Muscle layer of duodenum (tissue), 2 donors: ENCODE results near the gene SLMAP.
A peak's percentile ranks its signal among the peaks of the same experiment; 100 is the strongest.

ENCODE experiments used
- H3K27ac ChIP-seq: one replicate; pipeline ENCODE4 v1.7.0; 2013; ENCODE audit warnings: mild to moderate bottlenecking, low read length
- H3K27me3 ChIP-seq: one replicate; pipeline ENCODE4 v1.7.0; 2013; ENCODE audit warnings: low read depth, mild to moderate bottlenecking, control low read depth, low read length
- H3K36me3 ChIP-seq, 2 donors: one replicate each; pipeline ENCODE4 v1.7.0; 2013; ENCODE audit warnings: low read length in 2 of 2, control low read depth in 1 of 2, mild to moderate bottlenecking in 1 of 2; ENCODE audit not compliant: insufficient read depth in 2 of 2, control insufficient read depth in 1 of 2
- H3K4me1 ChIP-seq, 2 donors: one replicate each; pipeline ENCODE4 v1.7.0; 2013; ENCODE audit warnings: low read length in 2 of 2, mild to moderate bottlenecking in 2 of 2, control low read depth in 1 of 2, moderate library complexity in 1 of 2; ENCODE audit not compliant: insufficient read depth in 2 of 2, control insufficient read depth in 1 of 2
- H3K4me3 ChIP-seq, 2 donors: one replicate each; pipeline ENCODE4 v1.7.0; 2013; ENCODE audit warnings: low read length in 2 of 2, low read depth in 1 of 2, mild to moderate bottlenecking in 1 of 2
- H3K9me3 ChIP-seq, 2 donors: one replicate each; pipeline ENCODE4 v1.7.0; 2013; ENCODE audit warnings: low read length in 2 of 2, control low read depth in 1 of 2, mild to moderate bottlenecking in 1 of 2; ENCODE audit not compliant: control insufficient read depth in 1 of 2
- donor health status: healthy.

The SLMAP gene

GRCh38 chr3:57755741-57756527, at the start of gene SLMAP:
TSS of gene SLMAP (plus strand) at chr3:57756309. CDS start at chr3:57757652, 1,343 bp downstream.
- Histone ChIP-seq H3K27ac (peak within 1 kb of the TSS; percentile 89), H3K9me3 (no peaks in the 10 kb centered on the region), H3K4me1 (peaks cover 6 to 29% of the 10 kb centered on the region in 2 donors), H3K36me3 (no peaks in the 10 kb centered on the region), H3K27me3 (no peaks in the 10 kb centered on the region), H3K4me3 (peak within 1 kb of the TSS; percentile 80 to 95)

GRCh38 chr3:57706462-57706861, 49.6 kb upstream of the SLMAP start:
- H3K4me1 ChIP-seq = no peaks in the 10 kb centered on the region
- H3K4me3 ChIP-seq = no peak overlapping the region
- H3K9me3 ChIP-seq = no peaks in the 10 kb centered on the region
- H3K27me3 ChIP-seq = no peaks in the 10 kb centered on the region
- H3K36me3 ChIP-seq = no peaks in the 10 kb centered on the region
- H3K27ac ChIP-seq = no peak overlapping the region

GRCh38 chr3:57709031-57709430, 47.1 kb upstream of the SLMAP start:
- no peaks in the 10 kb centered on the region for H3K9me3 ChIP-seq
- H3K27ac ChIP-seq = peak overlapping the region; percentile 43
- no peak overlapping the region for H3K4me3 ChIP-seq
- H3K27me3 ChIP-seq = no peaks in the 10 kb centered on the region
- no peaks in the 10 kb centered on the region for H3K4me1 ChIP-seq
- no peaks in the 10 kb centered on the region for H3K36me3 ChIP-seq

- H3K27ac ChIP-seq = peak overlapping the region; percentile 43
- H3K27me3 ChIP-seq = no peaks in the 10 kb centered on the region
- H3K4me1 ChIP-seq = no peaks in the 10 kb centered on the region
- no peak overlapping the region for H3K4me3 ChIP-seq
- H3K36me3 ChIP-seq = no peaks in the 10 kb centered on the region
- H3K9me3 ChIP-seq = no peaks in the 10 kb centered on the region
Measured at GRCh38 chr3:57709559-57709958, 46.5 kb upstream of the SLMAP start.

GRCh38 chr3:57715686-57716085, 40.4 kb upstream of the SLMAP start:
- Histone ChIP-seq H3K4me1 (no peaks in the 10 kb centered on the region), H3K4me3 (no peak overlapping the region), H3K27me3 (no peaks in the 10 kb centered on the region), H3K27ac (no peak overlapping the region), H3K9me3 (no peaks in the 10 kb centered on the region), H3K36me3 (no peaks in the 10 kb centered on the region)

- H3K4me3 ChIP-seq = no peak overlapping the region
- no peaks in the 10 kb centered on the region for H3K4me1 ChIP-seq
- no peak overlapping the region for H3K27ac ChIP-seq
- H3K27me3 ChIP-seq = no peaks in the 10 kb centered on the region
- H3K36me3 ChIP-seq = no peaks in the 10 kb centered on the region
- H3K9me3 ChIP-seq = no peaks in the 10 kb centered on the region
Measured at GRCh38 chr3:57717205-57717868, 38.8 kb upstream of the SLMAP start.

GRCh38 chr3:57718118-57718517, 38.0 kb upstream of the SLMAP start:
- H3K4me1 ChIP-seq = no peaks in the 10 kb centered on the region
- H3K4me3 ChIP-seq = no peak overlapping the region
- H3K36me3 ChIP-seq = no peaks in the 10 kb centered on the region
- no peaks in the 10 kb centered on the region for H3K9me3 ChIP-seq
- H3K27ac ChIP-seq = no peak overlapping the region
- H3K27me3 ChIP-seq = no peaks in the 10 kb centered on the region

- no peaks in the 10 kb centered on the region for H3K27me3 ChIP-seq
- no peaks in the 10 kb centered on the region for H3K9me3 ChIP-seq
- no peaks in the 10 kb centered on the region for H3K4me1 ChIP-seq
- H3K36me3 ChIP-seq = no peaks in the 10 kb centered on the region
- H3K4me3 ChIP-seq = no peak overlapping the region
- no peak overlapping the region for H3K27ac ChIP-seq
Measured at GRCh38 chr3:57726397-57726796, 29.7 kb upstream of the SLMAP start.

GRCh38 chr3:57727106-57727505, 29.0 kb upstream of the SLMAP start:
- Histone ChIP-seq H3K4me1 (no peaks in the 10 kb centered on the region), H3K36me3 (no peaks in the 10 kb centered on the region), H3K27ac (no peak overlapping the region), H3K4me3 (no peak overlapping the region), H3K27me3 (no peaks in the 10 kb centered on the region), H3K9me3 (no peaks in the 10 kb centered on the region)

GRCh38 chr3:57729334-57730045, 26.6 kb upstream of the SLMAP start:
- no peaks in the 10 kb centered on the region for H3K9me3 ChIP-seq
- no peaks in the 10 kb centered on the region for H3K27me3 ChIP-seq
- no peaks in the 10 kb centered on the region for H3K36me3 ChIP-seq
- H3K4me3 ChIP-seq = no peak overlapping the region
- H3K27ac ChIP-seq = no peak overlapping the region
- no peaks in the 10 kb centered on the region for H3K4me1 ChIP-seq

GRCh38 chr3:57730682-57731081, 25.4 kb upstream of the SLMAP start:
- no peaks in the 10 kb centered on the region for H3K36me3 ChIP-seq
- no peaks in the 10 kb centered on the region for H3K27me3 ChIP-seq
- H3K9me3 ChIP-seq = no peaks in the 10 kb centered on the region
- no peak overlapping the region for H3K27ac ChIP-seq
- no peak overlapping the region for H3K4me3 ChIP-seq
- H3K4me1 ChIP-seq = no peaks in the 10 kb centered on the region
